Activated CD4-positive, CD25-positive, alpha-beta regulatory T cell treated with anti-CD3 and anti-CD28 coated beads, Interleukin-2, amount 50 U/mL, for 16 hours (primary cell): ENCODE measurements around the gene CATSPERZ.
"Not testable (repeated sequence)": the region's sequence is repeated elsewhere in the genome, so short reads cannot be mapped to it uniquely, and the experiment has no call there.

Experiments
- DNase-seq: peaks from one replicate; pipeline ENCODE4 v3.0.0-alpha.2; 2020; ENCODE audit warnings: low read depth, low spot score

The CATSPERZ gene

GRCh38 chr11:64303109-64304031, 3.2 kb downstream of the CATSPERZ start:
- no peak for DNase-seq

GRCh38 chr11:64304032-64304315, 3.8 kb downstream of the CATSPERZ start:
- DNase-seq, result no peak

GRCh38 chr11:64304316-64305072, 4.3 kb downstream of the CATSPERZ start:
- peak; percentile 82 for DNase-seq

- DNase-seq, result peak; percentile 98
These were observed 5.0 kb downstream of the CATSPERZ start, which contains the start of gene ESRRA for GRCh38 chr11:64305075-64305690. Gene ESRRA (plus strand): TSS chr11:64305524. CDS start chr11:64307180, 1,656 bp downstream.

GRCh38 chr11:64305691-64306562, 5.8 kb downstream of the CATSPERZ start:
- DNase-seq, result peak; percentile 49

- no peak for DNase-seq
These were observed 6.4 kb downstream of the CATSPERZ start for GRCh38 chr11:64306563-64306875.

- DNase-seq, result no peak
These were observed 6.9 kb downstream of the CATSPERZ start for GRCh38 chr11:64306876-64307622.

- DNase-seq, result not testable (repeated sequence)
These were observed 7.6 kb downstream of the CATSPERZ start for GRCh38 chr11:64307795-64308194.

GRCh38 chr11:64312947-64313346, 12.8 kb downstream of the CATSPERZ start:
- DNase-seq, result no peak

GRCh38 chr11:64313491-64314145, 13.5 kb downstream of the CATSPERZ start:
- DNase-seq, result no peak

GRCh38 chr11:64314146-64314804, 14.1 kb downstream of the CATSPERZ start:
- DNase-seq, result no peak

- no peak for DNase-seq
These were observed 14.8 kb downstream of the CATSPERZ start for GRCh38 chr11:64314805-64315561.

GRCh38 chr11:64315667-64316526, 15.7 kb downstream of the CATSPERZ start:
- DNase-seq, result not testable (repeated sequence)

GRCh38 chr11:64316672-64317324, 16.6 kb downstream of the CATSPERZ start:
- DNase-seq, result no peak

- DNase-seq, result peak; percentile 95
These were observed 17.3 kb downstream of the CATSPERZ start, which contains the start of gene TRMT112 for GRCh38 chr11:64317325-64317960. Gene TRMT112 (minus strand): TSS chr11:64317559. CDS start chr11:64317526, 33 bp downstream.

GRCh38 chr11:64317961-64318765, 18.0 kb downstream of the CATSPERZ start, which contains the start of gene PRDX5:
Gene PRDX5 (plus strand): TSS chr11:64318121. CDS start chr11:64318216, 95 bp downstream.
- peak; percentile 84 for DNase-seq
